ENCODE measurements around the gene PCDHA10. TPM values are rescaled to one million over a fixed set of nuclear protein-coding genes. Genes with fewer than 3 reads are reported as not detected.
"Not testable (repeated sequence)": the region's sequence is repeated elsewhere in the genome, so short reads cannot be mapped to it uniquely, and the experiment has no call there.

The PCDHA10 gene
- total RNA-seq, 1 donor from 2014 or later: under 0.01 TPM

DNA sequence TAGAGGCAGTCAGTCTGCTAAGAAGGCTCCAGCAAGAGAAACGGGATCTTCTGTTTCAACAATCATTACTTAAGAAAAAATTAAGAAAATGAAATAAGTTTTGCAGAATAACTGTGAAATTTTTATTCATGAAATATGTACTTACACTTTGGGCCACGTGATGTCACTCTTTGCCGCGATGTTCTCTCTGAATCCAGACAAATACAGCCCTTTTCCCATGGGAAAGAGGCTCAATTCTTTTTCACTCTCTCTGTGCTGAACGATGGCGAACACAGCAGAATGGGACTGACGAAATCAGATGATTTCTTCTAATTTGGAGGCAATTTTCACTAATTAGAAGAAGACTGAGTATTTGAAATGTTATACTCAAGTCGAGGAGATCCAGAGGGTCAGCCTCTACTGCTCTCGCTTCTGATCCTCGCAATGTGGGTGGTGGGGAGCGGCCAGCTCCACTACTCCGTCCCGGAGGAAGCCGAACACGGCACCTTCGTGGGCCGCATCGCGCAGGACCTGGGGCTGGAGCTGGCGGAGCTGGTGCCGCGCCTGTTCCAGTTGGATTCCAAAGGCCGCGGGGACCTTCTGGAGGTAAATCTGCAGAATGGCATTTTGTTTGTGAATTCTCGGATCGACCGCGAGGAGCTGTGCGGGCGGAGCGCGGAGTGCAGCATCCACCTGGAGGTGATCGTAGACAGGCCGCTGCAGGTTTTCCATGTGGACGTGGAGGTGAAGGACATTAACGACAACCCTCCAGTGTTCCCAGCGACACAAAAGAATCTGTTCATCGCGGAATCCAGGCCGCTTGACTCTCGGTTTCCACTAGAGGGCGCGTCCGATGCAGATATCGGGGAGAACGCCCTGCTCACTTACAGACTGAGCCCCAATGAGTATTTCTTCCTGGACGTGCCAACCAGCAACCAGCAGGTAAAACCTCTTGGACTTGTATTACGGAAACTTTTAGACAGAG, 7.3 kb upstream of the PCDHA10 start, which contains the start of gene PCDHA9:
PCDHA9 (plus strand) TSS at position 244 of the 964 bp plus-strand sequence; CDS start at position 358, 114 bp downstream.
- peaks cover 0 to 15% (median 0%) of the 10 kb centered on the region in 3 donors for H3K9me3 ChIP-seq (ENCODE audit: control insufficient read depth in 3 of 3, low read length in 3 of 3)
- H3K4me1 ChIP-seq (ENCODE audit: control insufficient read depth in 3 of 3, insufficient read depth in 3 of 3, low read length in 3 of 3); H3K4me3 ChIP-seq (ENCODE audit: low read length in 3 of 3); H3K27ac ChIP-seq (ENCODE audit: low read depth, low read length); H3K27me3 ChIP-seq (ENCODE audit: control insufficient read depth in 3 of 3, insufficient read depth in 3 of 3, low read length in 3 of 3); H3K36me3 ChIP-seq (ENCODE audit: control insufficient read depth in 3 of 3, insufficient read depth in 3 of 3, low read length in 3 of 3); H3K9ac ChIP-seq (ENCODE audit: low read depth in 1 of 3, low read length in 3 of 3): not testable (repeated sequence)

GRCh38 chr5:140849831-140850634, 5.7 kb upstream of the PCDHA10 start:
- H3K36me3 ChIP-seq (ENCODE audit: control insufficient read depth in 3 of 3, insufficient read depth in 3 of 3, low read length in 3 of 3); H3K9ac ChIP-seq (ENCODE audit: low read depth in 1 of 3, low read length in 3 of 3); H3K27me3 ChIP-seq (ENCODE audit: control insufficient read depth in 3 of 3, insufficient read depth in 3 of 3, low read length in 3 of 3); H3K4me1 ChIP-seq (ENCODE audit: control insufficient read depth in 3 of 3, insufficient read depth in 3 of 3, low read length in 3 of 3); H3K4me3 ChIP-seq (ENCODE audit: low read length in 3 of 3); H3K27ac ChIP-seq (ENCODE audit: low read depth, low read length): not testable (repeated sequence)
- peaks cover 0 to 15% (median 0%) of the 10 kb centered on the region in 3 donors for H3K9me3 ChIP-seq (ENCODE audit: control insufficient read depth in 3 of 3, low read length in 3 of 3)

DNA sequence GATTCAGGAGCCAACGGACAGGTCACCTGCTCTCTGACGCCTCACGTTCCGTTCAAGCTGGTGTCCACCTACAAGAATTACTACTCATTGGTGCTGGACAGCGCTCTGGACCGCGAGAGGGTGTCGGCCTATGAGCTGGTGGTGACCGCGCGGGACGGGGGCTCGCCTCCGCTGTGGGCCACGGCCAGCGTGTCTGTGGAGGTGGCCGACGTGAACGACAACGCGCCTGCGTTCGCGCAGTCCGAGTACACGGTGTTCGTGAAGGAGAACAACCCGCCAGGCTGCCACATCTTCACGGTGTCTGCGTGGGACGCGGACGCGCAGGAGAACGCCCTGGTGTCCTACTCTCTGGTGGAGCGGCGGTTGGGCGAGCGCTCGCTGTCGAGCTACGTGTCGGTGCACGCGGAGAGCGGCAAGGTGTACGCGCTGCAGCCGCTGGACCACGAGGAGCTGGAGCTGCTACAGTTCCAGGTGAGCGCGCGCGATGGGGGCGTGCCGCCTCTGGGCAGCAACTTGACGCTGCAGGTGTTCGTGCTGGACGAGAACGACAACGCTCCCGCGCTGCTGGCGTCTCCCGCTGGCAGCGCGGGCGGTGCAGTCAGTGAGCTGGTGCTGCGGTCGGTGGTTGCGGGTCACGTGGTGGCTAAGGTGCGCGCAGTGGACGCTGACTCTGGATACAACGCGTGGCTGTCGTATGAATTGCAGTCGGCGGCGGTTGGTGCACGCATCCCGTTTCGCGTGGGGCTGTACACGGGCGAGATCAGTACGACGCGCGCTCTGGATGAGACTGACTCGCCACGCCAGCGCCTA, 1.7 kb downstream of the PCDHA10 start:
- H3K9me3 ChIP-seq (ENCODE audit: control insufficient read depth in 3 of 3, low read length in 3 of 3): peaks cover 7 to 13% (median 12%) of the 10 kb centered on the region in 3 donors
- H3K36me3 ChIP-seq (ENCODE audit: control insufficient read depth in 3 of 3, insufficient read depth in 3 of 3, low read length in 3 of 3): no peaks in the 10 kb centered on the region
- H3K9ac ChIP-seq (ENCODE audit: low read depth in 1 of 3, low read length in 3 of 3): no peak overlapping the region
- no peak overlapping the region for H3K4me3 ChIP-seq (ENCODE audit: low read length in 3 of 3)
- H3K27me3 ChIP-seq (ENCODE audit: control insufficient read depth in 3 of 3, insufficient read depth in 3 of 3, low read length in 3 of 3): no peaks in the 10 kb centered on the region
- no peaks in the 10 kb centered on the region for H3K4me1 ChIP-seq (ENCODE audit: control insufficient read depth in 3 of 3, insufficient read depth in 3 of 3, low read length in 3 of 3)
- H3K27ac ChIP-seq (ENCODE audit: low read depth, low read length): no peak overlapping the region

- Histone ChIP-seq H3K9ac (ENCODE audit: low read depth in 1 of 3, low read length in 3 of 3) (no peak overlapping the region), H3K9me3 (ENCODE audit: control insufficient read depth in 3 of 3, low read length in 3 of 3) (peaks cover 7 to 19% (median 12%) of the 10 kb centered on the region in 3 donors), H3K36me3 (ENCODE audit: control insufficient read depth in 3 of 3, insufficient read depth in 3 of 3, low read length in 3 of 3) (no peaks in the 10 kb centered on the region), H3K4me1 (ENCODE audit: control insufficient read depth in 3 of 3, insufficient read depth in 3 of 3, low read length in 3 of 3) (no peaks in the 10 kb centered on the region), H3K27ac (ENCODE audit: low read depth, low read length) (no peak overlapping the region), H3K27me3 (ENCODE audit: control insufficient read depth in 3 of 3, insufficient read depth in 3 of 3, low read length in 3 of 3) (peaks cover 0 to under 1% (median 0%) of the 10 kb centered on the region in 3 donors), H3K4me3 (ENCODE audit: low read length in 3 of 3) (no peak overlapping the region)
These were observed 2.2 kb downstream of the PCDHA10 start for GRCh38 chr5:140857987-140858240.

DNA sequence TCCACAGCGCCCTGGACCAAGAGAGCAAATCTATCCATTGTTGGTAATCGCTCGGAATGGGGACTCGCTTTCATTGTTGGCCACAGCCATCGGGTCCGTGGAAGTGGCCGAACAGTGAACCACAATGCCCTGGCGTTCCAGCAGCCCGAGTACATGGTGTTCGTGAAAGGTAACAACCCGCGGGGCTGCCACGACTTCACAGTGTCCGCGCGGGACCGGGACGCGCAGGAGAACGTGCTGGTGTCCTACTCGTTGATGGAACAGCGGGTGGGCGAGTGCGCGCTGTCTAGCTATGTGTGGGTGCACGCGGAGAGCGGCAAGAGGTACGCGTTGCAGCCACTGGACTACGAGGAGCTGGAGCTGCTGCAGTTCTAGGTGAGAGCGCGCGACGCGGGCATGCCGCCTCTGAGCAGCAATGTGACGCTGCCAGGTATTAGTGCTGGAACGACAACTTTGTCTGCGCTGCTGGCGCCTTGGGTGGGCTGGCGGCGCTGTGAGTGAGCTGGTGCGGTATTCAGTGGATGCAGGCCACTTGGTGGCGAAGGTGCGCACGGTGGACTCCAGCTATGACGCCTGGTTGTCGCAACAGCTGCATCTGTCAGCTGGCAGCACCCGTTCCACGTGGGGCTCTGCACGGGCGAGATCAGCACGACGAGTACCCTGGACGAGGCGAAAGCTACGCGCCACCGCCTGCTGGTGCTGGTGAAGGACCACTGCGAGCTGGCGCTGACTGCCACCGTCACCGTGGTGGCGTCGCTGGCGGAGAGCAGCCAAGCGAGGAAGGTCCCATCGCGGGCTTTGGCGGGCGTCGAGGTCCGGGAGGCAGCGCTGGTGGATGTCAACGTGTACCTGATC, 7.0 kb downstream of the PCDHA10 start:
- H3K9me3 ChIP-seq (ENCODE audit: control insufficient read depth in 3 of 3, low read length in 3 of 3): peaks cover 5 to 11% (median 9%) of the 10 kb centered on the region in 3 donors
- H3K27me3 ChIP-seq (ENCODE audit: control insufficient read depth in 3 of 3, insufficient read depth in 3 of 3, low read length in 3 of 3): peaks cover 0 to 5% (median 0%) of the 10 kb centered on the region in 3 donors
- no peaks in the 10 kb centered on the region for H3K4me1 ChIP-seq (ENCODE audit: control insufficient read depth in 3 of 3, insufficient read depth in 3 of 3, low read length in 3 of 3)
- H3K9ac ChIP-seq (ENCODE audit: low read depth in 1 of 3, low read length in 3 of 3): no peak overlapping the region
- H3K36me3 ChIP-seq (ENCODE audit: control insufficient read depth in 3 of 3, insufficient read depth in 3 of 3, low read length in 3 of 3): no peaks in the 10 kb centered on the region
- no peak overlapping the region for H3K27ac ChIP-seq (ENCODE audit: low read depth, low read length)
- no peak overlapping the region for H3K4me3 ChIP-seq (ENCODE audit: low read length in 3 of 3)

DNA sequence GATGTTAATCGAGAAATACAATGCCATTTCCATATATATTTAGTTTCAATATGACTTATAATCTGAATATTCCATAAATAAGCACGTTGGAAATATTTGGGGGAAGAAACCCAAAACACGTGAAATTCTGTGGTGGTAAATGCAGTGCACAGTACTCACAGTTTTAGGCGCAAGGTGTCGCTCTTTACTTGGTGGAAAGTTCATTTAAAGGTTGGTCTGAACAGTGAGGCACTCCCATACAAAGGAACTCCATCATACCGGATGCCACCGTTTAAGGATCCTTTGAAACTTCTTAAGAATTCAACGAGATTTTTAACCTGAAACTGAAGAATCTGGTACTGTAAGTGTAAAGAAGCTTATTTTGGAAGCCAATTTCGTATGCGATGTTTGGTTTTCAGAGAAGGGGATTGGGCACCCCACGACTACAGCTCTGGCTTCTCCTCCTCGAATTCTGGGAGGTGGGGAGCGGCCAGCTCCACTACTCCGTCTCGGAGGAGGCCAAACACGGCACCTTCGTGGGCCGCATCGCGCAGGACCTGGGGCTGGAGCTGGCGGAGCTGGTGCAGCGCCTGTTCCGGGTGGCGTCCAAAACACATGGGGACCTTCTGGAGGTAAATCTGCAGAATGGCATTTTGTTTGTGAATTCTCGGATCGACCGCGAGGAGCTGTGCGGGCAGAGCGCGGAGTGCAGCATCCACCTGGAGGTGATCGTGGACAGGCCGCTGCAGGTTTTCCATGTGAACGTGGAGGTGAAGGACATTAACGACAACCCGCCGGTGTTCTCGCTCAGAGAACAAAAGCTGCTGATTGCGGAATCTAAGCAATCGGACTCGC, 13.2 kb downstream of the PCDHA10 start, which contains the start of gene PCDHA11:
PCDHA11 (plus strand) TSS at position 237 of the 834 bp plus-strand sequence; CDS start at position 384, 147 bp downstream.
- Histone ChIP-seq H3K36me3 (ENCODE audit: control insufficient read depth in 3 of 3, insufficient read depth in 3 of 3, low read length in 3 of 3) (no peaks in the 10 kb centered on the region), H3K4me1 (ENCODE audit: control insufficient read depth in 3 of 3, insufficient read depth in 3 of 3, low read length in 3 of 3) (no peaks in the 10 kb centered on the region), H3K9ac (ENCODE audit: low read depth in 1 of 3, low read length in 3 of 3) (no peak within 1 kb of the TSS), H3K4me3 (ENCODE audit: low read length in 3 of 3) (no peak within 1 kb of the TSS), H3K27me3 (ENCODE audit: control insufficient read depth in 3 of 3, insufficient read depth in 3 of 3, low read length in 3 of 3) (peaks cover 0 to 4% (median 0%) of the 10 kb centered on the region in 3 donors), H3K9me3 (ENCODE audit: control insufficient read depth in 3 of 3, low read length in 3 of 3) (peaks cover 3 to 11% (median 3%) of the 10 kb centered on the region in 3 donors), H3K27ac (ENCODE audit: low read depth, low read length) (no peak within 1 kb of the TSS)

GRCh38 chr5:140869555-140869886, 13.8 kb downstream of the PCDHA10 start:
- no peak overlapping the region for H3K27ac ChIP-seq (ENCODE audit: low read depth, low read length)
- no peak overlapping the region for H3K4me3 ChIP-seq (ENCODE audit: low read length in 3 of 3)
- peaks cover 0 to 4% (median 0%) of the 10 kb centered on the region in 3 donors for H3K27me3 ChIP-seq (ENCODE audit: control insufficient read depth in 3 of 3, insufficient read depth in 3 of 3, low read length in 3 of 3)
- H3K36me3 ChIP-seq (ENCODE audit: control insufficient read depth in 3 of 3, insufficient read depth in 3 of 3, low read length in 3 of 3): no peaks in the 10 kb centered on the region
- peaks cover 3 to 11% (median 3%) of the 10 kb centered on the region in 3 donors for H3K9me3 ChIP-seq (ENCODE audit: control insufficient read depth in 3 of 3, low read length in 3 of 3)
- no peak overlapping the region for H3K9ac ChIP-seq (ENCODE audit: low read depth in 1 of 3, low read length in 3 of 3)
- no peaks in the 10 kb centered on the region for H3K4me1 ChIP-seq (ENCODE audit: control insufficient read depth in 3 of 3, insufficient read depth in 3 of 3, low read length in 3 of 3)

- H3K9ac ChIP-seq (ENCODE audit: low read depth in 1 of 3, low read length in 3 of 3): no peak overlapping the region
- H3K36me3 ChIP-seq (ENCODE audit: control insufficient read depth in 3 of 3, insufficient read depth in 3 of 3, low read length in 3 of 3): no peaks in the 10 kb centered on the region
- no peak overlapping the region for H3K27ac ChIP-seq (ENCODE audit: low read depth, low read length)
- H3K4me1 ChIP-seq (ENCODE audit: control insufficient read depth in 3 of 3, insufficient read depth in 3 of 3, low read length in 3 of 3): no peaks in the 10 kb centered on the region
- peaks cover 3 to 11% (median 3%) of the 10 kb centered on the region in 3 donors for H3K9me3 ChIP-seq (ENCODE audit: control insufficient read depth in 3 of 3, low read length in 3 of 3)
- peaks cover 0 to 8% (median 6%) of the 10 kb centered on the region in 3 donors for H3K27me3 ChIP-seq (ENCODE audit: control insufficient read depth in 3 of 3, insufficient read depth in 3 of 3, low read length in 3 of 3)
- H3K4me3 ChIP-seq (ENCODE audit: low read length in 3 of 3): peak overlapping the region in 1 of 3 donors; percentile 13
These were observed 14.8 kb downstream of the PCDHA10 start for GRCh38 chr5:140870221-140871201.

All from skeletal muscle tissue (tissue), 4 donors.